Body of pancreas (tissue), 4 donors: ENCODE results near the gene ARID5A. TPM values are rescaled to one million over a fixed set of nuclear protein-coding genes. Genes with fewer than 3 reads are reported as not detected.

Experiments used
- ATAC-seq: fragments of 150-250 bp; one replicate; pipeline ENCODE4 v1.9.1; 2016
- DNase-seq, 4 donors: peaks; one replicate each; pipeline ENCODE4 v3.0.0-alpha.2; 2019
- H3K27ac ChIP-seq, 4 donors: fragments of 200-600 bp; sonication (generic); 1 replicate in 3 of 4; 2 replicates in 1 of 4; pipeline versions ENCODE4 v1.5.1 to v1.6.1; 2016 to 2019; ENCODE audit warnings: mild to moderate bottlenecking in 1 of 4, mixed read lengths in 1 of 4, moderate library complexity in 1 of 4
- H3K27me3 ChIP-seq, 2 donors: fragments of 200-600 bp; sonication (generic); one replicate each; pipeline ENCODE4 v1.6.0; 2016; ENCODE audit warnings: mild to moderate bottlenecking in 1 of 2
- H3K36me3 ChIP-seq, 2 donors: fragments of 200-600 bp; sonication (generic); replicated peaks in 1 of 2; 2 replicates each; pipeline ENCODE4 v1.5.1; 2016; ENCODE audit warnings: low read depth in 2 of 2; ENCODE audit not compliant: insufficient read depth in 1 of 2
- H3K4me1 ChIP-seq: fragments of 200-600 bp; sonication (generic); one replicate; pipeline ENCODE4 v1.6.0; 2016
- H3K4me3 ChIP-seq, 2 donors: fragments of 200-600 bp; sonication (generic); 1 replicate in 1 of 2; 2 replicates in 1 of 2; pipeline ENCODE4 v1.5.1; 2016 to 2019
- H3K9me3 ChIP-seq, 3 donors: fragments of 200-600 bp; sonication (generic); 1 replicate in 2 of 3; 2 replicates in 1 of 3; pipeline ENCODE4 v1.5.1; 2016
- POLR2A ChIP-seq, 3 donors: fragments of 450-650 bp; IDR thresholded peaks; one replicate each; pipeline ENCODE4 v1.6.1; 2016; ENCODE audit warnings: antibody characterized with exemption in 3 of 3, mild to moderate bottlenecking in 2 of 3
- WGBS, 2 donors: methylation state at CpG; one replicate each; pipeline ENCODE4 v1.1.5; 2017; 5-methylcytosine and 5-hydroxymethylcytosine counted together
- intact Hi-C: fragments of 100-400 bp; cut with DNase I; formaldehyde crosslinking; loops from one replicate; pipeline ENCODE4 v1.15.1; 2023
- total RNA-seq, 2 donors: library from RNA; depleted of rRNA; stranded (reverse); fragments of >200 nt; gene quantifications; one replicate each; pipeline ENCODE4 v1.1.0, GENCODE V29; 2016
- TF ChIP-seq, protein P1 (sequence below), 7 experiments: fragments of 450-650 bp in 4 of 7; fragments of 200-600 bp in 3 of 7; sonication (generic) in 3 of 7; IDR thresholded peaks; one replicate each; pipeline ENCODE4 v1.5.1; 2016 to 2019; ENCODE audit warnings: antibody characterized with exemption in 7 of 7

The ARID5A gene
- total RNA-seq, 2 donors from 2014 or later: 8.9 to 9.6 TPM

DNA sequence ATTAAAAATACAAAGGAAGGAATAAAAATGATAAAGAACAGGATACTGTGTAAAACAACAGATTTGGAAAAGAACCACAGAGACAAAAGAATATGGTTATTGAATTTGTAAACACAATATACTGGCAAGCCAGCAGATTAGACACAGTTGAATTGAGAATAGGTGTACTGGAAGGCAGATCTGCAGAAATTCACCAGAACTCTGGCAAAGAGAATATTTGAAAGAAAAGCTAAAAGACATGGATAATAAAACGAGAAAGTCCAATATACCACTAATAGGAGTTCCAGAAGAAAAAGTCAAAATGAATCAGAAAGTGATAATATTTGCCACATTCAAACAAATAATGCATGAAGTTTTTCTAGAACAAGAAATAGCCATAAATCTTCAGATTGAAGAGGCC is 19.5 kb upstream of the ARID5A start:
- TF ChIP-seq, protein P1, sequence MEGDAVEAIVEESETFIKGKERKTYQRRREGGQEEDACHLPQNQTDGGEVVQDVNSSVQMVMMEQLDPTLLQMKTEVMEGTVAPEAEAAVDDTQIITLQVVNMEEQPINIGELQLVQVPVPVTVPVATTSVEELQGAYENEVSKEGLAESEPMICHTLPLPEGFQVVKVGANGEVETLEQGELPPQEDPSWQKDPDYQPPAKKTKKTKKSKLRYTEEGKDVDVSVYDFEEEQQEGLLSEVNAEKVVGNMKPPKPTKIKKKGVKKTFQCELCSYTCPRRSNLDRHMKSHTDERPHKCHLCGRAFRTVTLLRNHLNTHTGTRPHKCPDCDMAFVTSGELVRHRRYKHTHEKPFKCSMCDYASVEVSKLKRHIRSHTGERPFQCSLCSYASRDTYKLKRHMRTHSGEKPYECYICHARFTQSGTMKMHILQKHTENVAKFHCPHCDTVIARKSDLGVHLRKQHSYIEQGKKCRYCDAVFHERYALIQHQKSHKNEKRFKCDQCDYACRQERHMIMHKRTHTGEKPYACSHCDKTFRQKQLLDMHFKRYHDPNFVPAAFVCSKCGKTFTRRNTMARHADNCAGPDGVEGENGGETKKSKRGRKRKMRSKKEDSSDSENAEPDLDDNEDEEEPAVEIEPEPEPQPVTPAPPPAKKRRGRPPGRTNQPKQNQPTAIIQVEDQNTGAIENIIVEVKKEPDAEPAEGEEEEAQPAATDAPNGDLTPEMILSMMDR (IDR thresholded peaks at IDR 0.05): no peak
- TF ChIP-seq POLR2A (IDR thresholded peaks at IDR 0.05): no peak
- Histone ChIP-seq H3K36me3 (no peaks in the 10 kb centered on the region), H3K4me3 (no peak overlapping the region), H3K27me3 (no peaks in the 10 kb centered on the region), H3K27ac (no peak overlapping the region), H3K9me3 (no peaks in the 10 kb centered on the region), H3K4me1 (no peaks in the 10 kb centered on the region)
- DNase-seq (no peak), ATAC-seq (no peak)
- WGBS, 2 donors: 56 to 81% methylated on average over 1 of the region's 1 CpG
- intact Hi-C loops: no loop called here

DNA sequence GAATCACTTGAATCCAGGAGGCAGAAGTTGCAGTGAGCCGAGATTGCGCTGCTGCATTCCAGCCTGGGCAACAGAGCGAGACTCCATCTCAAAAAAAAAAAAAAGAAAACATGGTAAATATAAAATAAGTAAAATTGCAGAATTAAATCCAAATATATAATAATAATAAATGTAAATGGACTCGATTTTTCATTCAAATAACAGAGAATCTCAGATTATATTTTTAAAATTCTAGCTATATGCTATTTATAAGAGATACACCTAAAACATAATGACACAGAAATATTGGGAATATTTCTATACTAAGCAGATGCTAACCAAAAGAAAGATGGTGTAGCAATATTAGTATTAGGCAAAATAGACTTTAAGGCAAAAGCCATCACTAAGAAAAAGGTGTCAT is 16.3 kb upstream of the ARID5A start:
- no peak for DNase-seq
- TF ChIP-seq, protein P1 (IDR thresholded peaks at IDR 0.05): no peak
- TF ChIP-seq POLR2A (IDR thresholded peaks at IDR 0.05): no peak
- Histone ChIP-seq H3K4me1 (no peaks in the 10 kb centered on the region), H3K27ac (no peak overlapping the region), H3K4me3 (no peak overlapping the region), H3K27me3 (no peaks in the 10 kb centered on the region), H3K36me3 (no peaks in the 10 kb centered on the region), H3K9me3 (no peaks in the 10 kb centered on the region)
- WGBS, 2 donors: 70 to 84% methylated on average over 4 of the region's 4 CpGs
- no peak for ATAC-seq
- intact Hi-C loops: no loop called here

DNA sequence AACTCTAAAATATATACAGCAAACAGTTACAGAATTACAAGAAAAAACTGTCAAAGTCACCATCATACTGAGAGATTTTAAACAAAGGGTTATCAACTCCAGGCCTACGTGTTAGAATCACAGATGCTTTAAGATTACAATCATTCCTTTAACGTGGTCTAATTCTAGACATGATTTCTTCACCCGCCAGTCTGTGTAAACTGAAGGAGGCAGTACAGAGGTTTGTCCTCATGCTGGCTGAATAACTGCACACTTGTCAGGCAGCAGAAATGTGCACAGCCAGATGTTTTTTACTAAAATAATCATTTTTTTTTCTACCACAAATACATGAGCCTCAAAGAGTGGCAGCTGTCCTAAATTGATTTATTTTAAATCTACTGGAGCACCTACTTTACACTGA is 15.9 kb upstream of the ARID5A start:
- no peaks in the 10 kb centered on the region for H3K36me3 ChIP-seq
- H3K4me1 ChIP-seq: no peaks in the 10 kb centered on the region
- H3K27me3 ChIP-seq: no peaks in the 10 kb centered on the region
- H3K9me3 ChIP-seq: no peaks in the 10 kb centered on the region
- H3K27ac ChIP-seq: no peak overlapping the region
- DNase-seq: no peak
- H3K4me3 ChIP-seq: no peak overlapping the region
- no peak for ATAC-seq
- intact Hi-C loops: no loop called here
- 70 to 72% methylated on average over 3 of the region's 3 CpGs for WGBS, 2 donors
- TF ChIP-seq POLR2A (IDR thresholded peaks at IDR 0.05): no peak
- TF ChIP-seq, protein P1 (IDR thresholded peaks at IDR 0.05): no peak

DNA sequence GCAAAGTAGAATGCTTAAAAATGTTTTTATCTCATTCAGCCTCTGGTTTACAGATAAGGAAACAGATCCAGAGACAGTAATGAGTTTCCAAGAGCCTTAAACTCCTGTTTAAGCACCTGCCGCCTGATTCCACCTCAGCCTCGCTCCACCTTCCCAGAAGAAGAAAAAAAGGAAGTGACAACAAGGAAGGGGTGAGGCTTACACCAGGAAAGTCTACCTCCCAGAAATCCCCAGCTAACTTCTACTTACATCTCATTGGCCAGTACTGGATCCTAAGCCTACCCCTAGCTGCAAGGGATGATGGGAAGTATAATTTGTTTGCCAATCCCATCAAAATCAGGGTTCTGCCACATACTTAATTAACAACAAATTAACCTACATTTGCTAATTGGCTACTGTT is 15.3 kb upstream of the ARID5A start:
- H3K4me3 ChIP-seq: no peak overlapping the region
- H3K4me1 ChIP-seq: no peaks in the 10 kb centered on the region
- DNase-seq (no peak), ATAC-seq (no peak)
- intact Hi-C loops: no loop called here
- H3K36me3 ChIP-seq: no peaks in the 10 kb centered on the region
- no peaks in the 10 kb centered on the region for H3K9me3 ChIP-seq
- no peak overlapping the region for H3K27ac ChIP-seq
- TF ChIP-seq, protein P1 (IDR thresholded peaks at IDR 0.05): no peak
- no peak for TF ChIP-seq POLR2A (IDR thresholded peaks at IDR 0.05)
- H3K27me3 ChIP-seq: no peaks in the 10 kb centered on the region
- whole genome bisulfite sequencing, 2 donors: 72 to 82% methylated on average over 2 of the region's 2 CpGs

DNA sequence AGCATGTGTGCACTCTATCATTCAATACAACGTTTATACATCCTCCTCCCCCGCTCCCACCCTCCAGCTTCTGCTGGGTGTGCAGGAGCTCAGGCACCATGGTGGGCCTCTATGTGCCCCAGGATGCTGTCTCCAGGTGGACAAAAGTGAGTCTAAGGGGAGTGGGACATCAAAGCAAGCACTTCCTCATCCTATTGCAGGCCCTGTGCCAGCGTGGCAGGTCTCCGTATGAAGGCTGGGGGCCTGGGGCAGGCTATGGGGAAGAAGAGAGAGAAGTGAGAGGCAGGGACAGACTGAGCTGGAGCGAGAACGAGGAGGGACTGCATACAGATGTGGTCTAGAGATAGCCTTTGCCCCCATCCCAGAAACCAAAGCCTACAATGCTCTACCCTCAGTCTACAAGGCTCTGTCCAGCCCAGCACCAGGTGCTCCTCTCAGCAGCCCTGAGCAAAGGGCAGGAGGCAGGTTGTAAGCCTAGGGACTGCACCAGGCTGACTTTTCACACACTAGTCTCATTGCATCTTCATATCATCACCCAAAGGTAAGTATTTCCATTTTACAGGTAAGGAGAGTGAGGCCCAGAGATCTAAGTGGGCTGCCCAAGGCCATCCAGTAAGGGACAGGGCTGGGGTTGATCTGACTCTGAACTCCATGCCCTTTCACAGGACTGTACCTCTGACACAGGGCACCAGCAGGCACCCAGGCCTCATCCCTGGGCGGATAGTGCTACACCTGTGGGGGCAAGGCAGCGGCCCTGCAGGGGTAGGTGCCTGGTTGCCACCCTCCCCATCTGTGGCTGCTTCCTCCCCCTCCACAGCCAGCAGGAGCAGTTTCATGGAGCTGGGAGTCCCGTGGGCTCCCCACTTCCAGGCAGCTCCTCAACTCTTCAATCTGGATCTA is 14.0 kb upstream of the ARID5A start:
- no peaks in the 10 kb centered on the region for H3K4me1 ChIP-seq
- TF ChIP-seq POLR2A (IDR thresholded peaks at IDR 0.05): no peak
- TF ChIP-seq, protein P1 (IDR thresholded peaks at IDR 0.05): no peak
- H3K9me3 ChIP-seq: no peaks in the 10 kb centered on the region
- H3K36me3 ChIP-seq: no peaks in the 10 kb centered on the region
- DNase-seq: no peak
- H3K27ac ChIP-seq: no peak overlapping the region
- intact Hi-C loops: no loop called here
- no peak overlapping the region for H3K4me3 ChIP-seq
- no peak for ATAC-seq
- no peaks in the 10 kb centered on the region for H3K27me3 ChIP-seq
- WGBS, 2 donors: 69 to 72% methylated on average over 6 to 9 of the region's 9 CpGs
